ENCODE measurements around the gene MYO5A.

MYO5A gene

DNA sequence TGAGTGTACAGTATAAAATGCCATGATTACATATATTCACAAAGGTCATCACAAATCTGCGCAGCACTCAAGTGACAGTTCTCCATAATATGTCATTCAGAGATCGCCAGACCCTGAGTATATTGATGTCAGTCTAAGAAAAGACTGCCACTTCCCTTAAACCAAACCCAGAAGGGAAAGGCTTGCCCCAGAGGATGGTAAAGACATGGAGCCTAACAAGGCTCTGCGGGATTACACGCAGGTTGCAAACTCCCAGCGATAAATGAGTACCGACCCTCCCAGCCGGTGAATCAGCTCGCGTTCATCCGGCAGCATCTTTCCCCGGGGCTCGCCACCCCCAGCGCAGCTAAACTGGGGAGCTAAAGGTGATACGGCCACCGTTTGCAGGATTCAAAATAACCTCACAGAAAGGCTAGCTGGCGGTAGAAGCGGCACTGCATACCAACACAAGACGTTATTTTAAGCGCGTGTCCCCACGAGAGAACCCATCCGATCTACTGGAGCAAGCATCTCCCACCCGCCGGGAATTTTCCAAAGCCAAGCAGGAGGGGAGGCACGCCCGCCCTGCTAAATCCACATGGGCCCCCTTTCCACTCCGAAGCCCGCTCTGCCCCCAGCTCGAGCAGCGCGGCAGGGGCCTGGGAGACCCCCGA lies 643 bp downstream of the MYO5A start:
- TF ChIP-seq, protein P1, sequence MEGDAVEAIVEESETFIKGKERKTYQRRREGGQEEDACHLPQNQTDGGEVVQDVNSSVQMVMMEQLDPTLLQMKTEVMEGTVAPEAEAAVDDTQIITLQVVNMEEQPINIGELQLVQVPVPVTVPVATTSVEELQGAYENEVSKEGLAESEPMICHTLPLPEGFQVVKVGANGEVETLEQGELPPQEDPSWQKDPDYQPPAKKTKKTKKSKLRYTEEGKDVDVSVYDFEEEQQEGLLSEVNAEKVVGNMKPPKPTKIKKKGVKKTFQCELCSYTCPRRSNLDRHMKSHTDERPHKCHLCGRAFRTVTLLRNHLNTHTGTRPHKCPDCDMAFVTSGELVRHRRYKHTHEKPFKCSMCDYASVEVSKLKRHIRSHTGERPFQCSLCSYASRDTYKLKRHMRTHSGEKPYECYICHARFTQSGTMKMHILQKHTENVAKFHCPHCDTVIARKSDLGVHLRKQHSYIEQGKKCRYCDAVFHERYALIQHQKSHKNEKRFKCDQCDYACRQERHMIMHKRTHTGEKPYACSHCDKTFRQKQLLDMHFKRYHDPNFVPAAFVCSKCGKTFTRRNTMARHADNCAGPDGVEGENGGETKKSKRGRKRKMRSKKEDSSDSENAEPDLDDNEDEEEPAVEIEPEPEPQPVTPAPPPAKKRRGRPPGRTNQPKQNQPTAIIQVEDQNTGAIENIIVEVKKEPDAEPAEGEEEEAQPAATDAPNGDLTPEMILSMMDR (IDR thresholded peaks at IDR 0.05), result no peak

DNA sequence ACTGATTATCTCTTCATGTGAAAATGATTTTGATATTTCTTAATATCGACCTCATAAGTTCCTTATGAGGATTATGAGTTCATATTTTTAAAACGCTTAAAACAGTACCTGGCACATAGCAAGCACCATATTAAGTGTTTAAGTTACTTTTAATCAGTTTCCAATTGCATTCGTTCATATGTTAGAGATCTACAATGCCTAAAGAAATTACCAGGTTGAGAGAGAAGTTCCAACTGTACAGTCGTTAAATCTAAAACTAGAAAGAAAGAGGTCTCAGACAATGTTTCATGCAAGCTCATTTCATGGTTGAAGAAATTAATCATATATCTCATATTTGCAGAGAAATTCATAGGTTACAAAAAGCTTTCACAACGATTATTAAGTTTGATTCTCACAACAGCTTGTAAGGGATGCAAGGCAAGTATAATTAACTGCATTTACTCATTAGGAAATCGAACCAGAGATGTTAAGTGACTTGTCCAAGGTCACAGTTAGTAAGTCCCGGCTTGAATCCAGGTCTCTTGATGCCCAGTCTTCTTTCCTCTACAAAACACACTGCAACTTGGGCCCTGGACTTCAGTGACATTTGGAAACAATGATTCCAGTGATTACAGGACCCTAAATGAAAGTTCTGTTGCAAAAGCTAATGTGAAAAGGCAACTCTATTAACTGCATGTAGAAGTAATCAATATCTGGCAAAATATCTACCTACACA lies 1.3 kb downstream of the MYO5A start:
- TF ChIP-seq, protein P1 (IDR thresholded peaks at IDR 0.05), result no peak

DNA sequence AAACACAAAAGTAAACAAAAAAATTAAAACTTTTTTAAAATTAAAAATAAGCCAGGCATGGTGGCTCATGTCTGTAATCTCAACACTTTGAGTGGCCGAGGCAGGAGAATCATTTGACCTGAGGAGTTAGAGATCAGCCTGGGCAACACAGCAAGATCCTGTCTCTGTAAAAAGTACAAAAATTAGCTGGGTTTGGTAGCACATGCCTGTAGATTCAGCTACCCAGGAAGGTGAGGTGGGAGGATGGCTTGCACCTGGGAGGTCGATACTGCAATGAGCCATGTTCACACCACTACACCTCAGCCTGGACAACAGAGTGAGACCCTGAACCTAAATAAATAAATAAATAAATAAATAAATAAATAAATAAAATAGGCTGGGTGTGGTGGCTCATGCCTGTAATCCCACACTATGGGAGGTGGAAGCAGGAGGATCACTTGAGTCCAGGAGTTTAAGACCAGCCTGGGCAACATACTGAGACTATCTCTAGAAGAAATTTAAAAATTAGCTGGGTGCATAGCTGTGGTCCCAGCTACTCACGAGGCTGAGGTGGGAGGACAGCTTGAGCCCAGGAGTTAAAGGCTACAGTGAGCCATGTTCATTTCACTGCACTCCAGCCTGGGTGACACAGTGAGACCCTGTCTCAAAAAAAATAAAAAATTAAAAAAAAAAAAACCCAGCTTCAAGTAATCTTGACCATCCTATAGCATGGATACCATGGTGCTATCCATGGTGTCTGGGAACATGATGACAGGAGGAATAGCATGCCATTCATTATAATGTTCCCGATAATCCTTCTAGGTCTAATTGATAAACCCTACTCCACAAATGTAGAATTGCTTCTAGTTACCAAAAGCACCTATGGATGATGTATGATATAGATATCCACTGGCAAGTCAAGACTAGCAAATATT lies 4.2 kb downstream of the MYO5A start:
- TF ChIP-seq, protein P1 (IDR thresholded peaks at IDR 0.05), result no peak

- TF ChIP-seq, protein P1 (IDR thresholded peaks at IDR 0.05), result no peak
These were observed 5.0 kb downstream of the MYO5A start for GRCh38 chr15:52523647-52524046.

- TF ChIP-seq, protein P1 (IDR thresholded peaks at IDR 0.05), result no peak
These were observed 5.5 kb downstream of the MYO5A start for GRCh38 chr15:52523192-52523591.

DNA sequence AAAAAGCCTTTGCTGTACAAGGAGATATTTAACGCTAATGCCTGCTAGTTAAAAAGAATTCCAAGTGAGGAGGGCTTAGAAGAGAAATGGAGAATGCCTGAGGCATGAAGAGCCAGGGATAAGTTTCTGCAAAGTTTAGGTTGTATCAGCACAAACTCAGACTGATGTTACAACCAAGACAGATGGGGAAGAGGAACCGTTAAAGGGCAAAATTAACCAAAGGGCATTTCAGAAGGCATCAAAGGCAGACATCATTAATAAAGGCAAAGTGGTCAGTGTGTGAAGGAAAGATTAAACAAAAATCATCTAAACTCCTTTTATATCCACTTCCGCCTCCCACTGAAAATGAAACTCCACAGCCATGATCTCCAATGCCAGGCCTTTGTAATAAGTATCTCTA lies 7.0 kb downstream of the MYO5A start:
- TF ChIP-seq, protein P1 (IDR thresholded peaks at IDR 0.05), result no peak

GRCh38 chr15:52520421-52520820 lies 8.3 kb downstream of the MYO5A start:
- TF ChIP-seq, protein P1 (IDR thresholded peaks at IDR 0.05), result no peak
